GM19372 (cell line): ENCODE measurements around the gene FARS2.
"Not testable (repeated sequence)": the region's sequence is repeated elsewhere in the genome, so short reads cannot be mapped to it uniquely, and the experiment has no call there.

Experiments
- ATAC-seq: cut with Tn5 transposase; IDR thresholded peaks from one replicate; pipeline ENCODE4 v1.9.1; 2021; ENCODE audit warnings: mild to moderate bottlenecking, low read depth, moderate library complexity; ENCODE audit not compliant: unreplicated experiment

The FARS2 gene

GRCh38 chr6:5652406-5653137, 391.3 kb downstream of the FARS2 start:
- ATAC-seq = no peak

GRCh38 chr6:5653801-5654200, 392.5 kb downstream of the FARS2 start:
- ATAC-seq = no peak

- no peak for ATAC-seq
Measured at GRCh38 chr6:5656226-5656625, 394.9 kb downstream of the FARS2 start.

- not testable (repeated sequence) for ATAC-seq
Measured at GRCh38 chr6:5656695-5657094, 395.4 kb downstream of the FARS2 start.

GRCh38 chr6:5657684-5658430, 396.5 kb downstream of the FARS2 start:
- ATAC-seq = no peak

GRCh38 chr6:5659467-5659866, 398.2 kb downstream of the FARS2 start:
- no peak for ATAC-seq

- ATAC-seq = no peak
Measured at GRCh38 chr6:5660772-5661171, 399.5 kb downstream of the FARS2 start.

- ATAC-seq = no peak
Measured at GRCh38 chr6:5662797-5663196, 401.5 kb downstream of the FARS2 start.

- ATAC-seq = no peak
Measured at GRCh38 chr6:5663259-5663658, 401.9 kb downstream of the FARS2 start.

- no peak for ATAC-seq
Measured at GRCh38 chr6:5663739-5664138, 402.4 kb downstream of the FARS2 start.

GRCh38 chr6:5664149-5664548, 402.8 kb downstream of the FARS2 start:
- no peak for ATAC-seq

GRCh38 chr6:5665173-5665572, 403.9 kb downstream of the FARS2 start:
- no peak for ATAC-seq

- ATAC-seq = no peak
Measured at GRCh38 chr6:5665667-5666066, 404.4 kb downstream of the FARS2 start.

- no peak for ATAC-seq
Measured at GRCh38 chr6:5666695-5667094, 405.4 kb downstream of the FARS2 start.

- ATAC-seq = no peak
Measured at GRCh38 chr6:5667737-5668136, 406.4 kb downstream of the FARS2 start.

- ATAC-seq = no peak
Measured at GRCh38 chr6:5670381-5670780, 409.1 kb downstream of the FARS2 start.

GRCh38 chr6:5670811-5671561, 409.7 kb downstream of the FARS2 start:
- no peak for ATAC-seq

GRCh38 chr6:5671601-5672559, 410.6 kb downstream of the FARS2 start:
- no peak for ATAC-seq

- no peak for ATAC-seq
Measured at GRCh38 chr6:5672581-5673011, 411.3 kb downstream of the FARS2 start.
